ENCODE data around the gene TBC1D10B. TPM values are rescaled to one million over a fixed set of nuclear protein-coding genes. Genes with fewer than 3 reads are reported as not detected.

TBC1D10B gene
- total RNA-seq, 2 experiments from 2014 or later, result 39.7 to 41.3 TPM

DNA sequence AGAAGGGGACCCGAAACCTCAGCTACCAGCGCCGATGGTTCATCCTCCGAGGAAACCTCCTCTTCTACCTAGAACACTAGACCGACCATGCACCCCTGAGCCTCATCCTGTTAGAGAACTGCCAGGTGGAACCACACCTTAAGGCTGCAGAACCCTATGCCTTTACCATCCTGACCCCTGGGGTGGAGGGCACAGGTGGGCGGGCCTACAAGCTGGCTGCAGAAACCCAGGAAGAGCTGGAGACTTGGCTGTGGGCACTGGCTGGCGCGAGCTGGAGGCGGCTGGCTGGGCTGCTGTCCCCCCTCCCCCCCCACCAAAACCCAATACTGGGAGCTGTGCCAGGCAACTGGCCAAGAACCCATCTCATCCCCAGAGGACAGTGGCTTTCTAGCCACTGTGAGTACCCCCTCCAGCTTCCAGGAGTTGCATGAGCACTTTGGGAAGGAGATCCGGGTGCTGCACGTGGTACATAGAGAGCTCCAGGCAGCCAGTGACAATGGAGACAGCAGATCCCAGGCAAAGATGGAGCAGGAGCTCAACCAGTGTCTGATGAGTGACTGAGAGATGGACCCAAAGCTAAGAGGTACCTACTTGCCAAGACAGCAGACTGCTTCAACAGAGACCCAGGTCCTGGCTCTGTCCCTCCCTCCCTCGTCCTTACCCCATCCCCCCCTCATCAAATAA, 13.8 kb downstream of the TBC1D10B start:
- Mint-ChIP-seq H3K36me3 (ENCODE audit: low read depth) (peaks cover 24% of the 10 kb centered on the region), H3K27me3 (no peaks in the 10 kb centered on the region), H3K9me3 (no peaks in the 10 kb centered on the region), H3K4me3 (peak overlapping the region; percentile 97), H3K27ac (peak overlapping the region; percentile 93), H3K4me1 (ENCODE audit: low read depth) (peaks cover 37% of the 10 kb centered on the region)
- ChIA-PET POLR2A (interaction anchor here (1.2 to 9.7 kb wide), 9 partner anchors 8 to 292 kb away, joined by 3 to 73 read pairs (median 4); partner anchors contain the start of genes SEPTIN1, TBC1D10B and ZNF48), CTCF (interaction anchor here (0.8 to 2.2 kb wide), 5 partner anchors 8 to 259 kb away, joined by 3 to 6 read pairs (median 3); partner anchors contain the start of gene TBC1D10B)
- ATAC-seq (no peak), DNase-seq (peak; percentile 31)
- TF ChIP-seq, protein P1, sequence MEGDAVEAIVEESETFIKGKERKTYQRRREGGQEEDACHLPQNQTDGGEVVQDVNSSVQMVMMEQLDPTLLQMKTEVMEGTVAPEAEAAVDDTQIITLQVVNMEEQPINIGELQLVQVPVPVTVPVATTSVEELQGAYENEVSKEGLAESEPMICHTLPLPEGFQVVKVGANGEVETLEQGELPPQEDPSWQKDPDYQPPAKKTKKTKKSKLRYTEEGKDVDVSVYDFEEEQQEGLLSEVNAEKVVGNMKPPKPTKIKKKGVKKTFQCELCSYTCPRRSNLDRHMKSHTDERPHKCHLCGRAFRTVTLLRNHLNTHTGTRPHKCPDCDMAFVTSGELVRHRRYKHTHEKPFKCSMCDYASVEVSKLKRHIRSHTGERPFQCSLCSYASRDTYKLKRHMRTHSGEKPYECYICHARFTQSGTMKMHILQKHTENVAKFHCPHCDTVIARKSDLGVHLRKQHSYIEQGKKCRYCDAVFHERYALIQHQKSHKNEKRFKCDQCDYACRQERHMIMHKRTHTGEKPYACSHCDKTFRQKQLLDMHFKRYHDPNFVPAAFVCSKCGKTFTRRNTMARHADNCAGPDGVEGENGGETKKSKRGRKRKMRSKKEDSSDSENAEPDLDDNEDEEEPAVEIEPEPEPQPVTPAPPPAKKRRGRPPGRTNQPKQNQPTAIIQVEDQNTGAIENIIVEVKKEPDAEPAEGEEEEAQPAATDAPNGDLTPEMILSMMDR (IDR thresholded peaks at IDR 0.05), result no peak
- intact Hi-C loops (cut with micrococcal nuclease), result no loop called here

DNA sequence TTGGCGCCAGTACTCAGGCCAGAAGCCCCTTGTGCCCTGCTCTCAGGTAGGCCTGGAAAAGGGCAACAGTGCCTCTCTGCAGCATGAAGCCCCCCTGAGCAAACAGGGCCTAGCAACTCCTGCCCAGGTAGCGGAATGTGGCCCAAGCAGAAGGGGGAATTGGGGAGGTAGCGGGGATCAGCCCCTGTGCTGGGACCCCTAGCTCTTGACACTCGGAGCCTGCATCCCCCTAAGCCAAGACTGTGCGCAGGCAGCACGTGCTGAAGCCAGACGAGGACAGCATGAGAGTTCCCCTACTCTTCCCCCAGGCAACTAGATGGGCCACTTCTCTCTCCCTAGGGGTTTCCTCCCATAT, 14.4 kb downstream of the TBC1D10B start:
- intact Hi-C loops (cut with micrococcal nuclease), result no loop called here
- H3K4me1 Mint-ChIP-seq (ENCODE audit: low read depth), result peaks cover 43% of the 10 kb centered on the region
- ATAC-seq (peak; percentile 3), DNase-seq (no peak)
- POLR2A ChIA-PET, result interaction anchor here (0.6 to 9.7 kb wide), 10 partner anchors 8 to 339 kb away, joined by 3 to 73 read pairs (median 4); partner anchors contain the start of genes SEPTIN1, TBC1D10B, ZNF48 and ZNF771
- H3K36me3 Mint-ChIP-seq (ENCODE audit: low read depth), result peaks cover 28% of the 10 kb centered on the region
- no peaks in the 10 kb centered on the region for H3K27me3 Mint-ChIP-seq
- H3K4me3 Mint-ChIP-seq, result peak overlapping the region; percentile 97
- TF ChIP-seq, protein P1 (IDR thresholded peaks at IDR 0.05), result no peak
- H3K9me3 Mint-ChIP-seq, result no peaks in the 10 kb centered on the region
- H3K27ac Mint-ChIP-seq, result peak overlapping the region; percentile 93
- CTCF ChIA-PET, result interaction anchor here (0.8 to 2.2 kb wide), 4 partner anchors 9 to 259 kb away, joined by 3 to 6 read pairs (median 4); partner anchors contain the start of gene TBC1D10B

DNA sequence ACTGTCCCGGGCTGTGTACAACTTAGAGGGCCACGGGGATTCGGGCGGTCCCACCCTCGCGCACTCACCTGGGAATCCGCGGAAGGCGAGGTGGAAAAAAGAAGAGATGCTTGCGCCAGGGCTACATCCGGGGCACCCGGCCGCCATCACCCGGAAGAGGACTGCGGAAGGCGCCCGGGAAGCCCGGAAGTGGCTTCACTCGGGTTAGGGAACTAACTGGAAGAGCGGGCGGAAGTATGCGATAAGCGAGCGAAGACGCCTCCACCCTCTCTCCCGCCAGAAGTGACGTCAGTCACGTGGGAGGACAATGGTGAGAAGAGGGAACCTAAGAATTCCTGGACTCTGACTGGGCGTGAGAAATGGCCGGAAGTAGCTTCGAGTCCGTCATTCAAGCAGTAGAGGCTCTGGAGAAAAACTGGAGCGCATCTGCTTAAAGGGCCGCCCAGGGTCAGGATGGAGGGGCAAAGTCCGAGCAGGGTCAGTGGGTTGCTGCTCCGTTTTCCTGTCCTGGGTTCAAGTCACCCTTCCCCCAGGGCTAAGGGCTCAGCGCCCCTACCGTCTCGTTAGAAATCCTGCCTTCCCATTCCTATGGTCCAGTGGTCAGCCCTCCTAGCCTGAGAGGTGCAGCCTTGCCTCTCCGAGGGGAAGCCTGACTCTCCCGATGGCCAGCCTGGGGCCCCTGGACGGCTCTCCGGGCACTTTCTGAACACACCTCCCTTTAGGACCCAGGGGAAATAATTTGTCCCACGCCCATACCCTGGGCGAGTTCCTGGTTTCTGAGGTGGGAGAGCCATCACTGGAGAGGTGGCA, 14.9 kb downstream of the TBC1D10B start, which contains the start of gene CD2BP2:
Gene CD2BP2, minus strand, starts transcription at position 165 of the 810 bp plus-strand sequence. CDS start 627 bp downstream, outside the sequence.
- peaks cover 49% of the 10 kb centered on the region for H3K4me1 Mint-ChIP-seq (ENCODE audit: low read depth)
- H3K36me3 Mint-ChIP-seq (ENCODE audit: low read depth), result peaks cover 31% of the 10 kb centered on the region
- ChIA-PET CTCF (interaction anchor here (0.9 to 2.2 kb wide), 5 partner anchors 9 to 260 kb away, joined by 3 to 8 read pairs (median 5); partner anchors contain the start of genes SEPTIN1 and ZNF771), POLR2A (interaction anchor here (0.6 to 9.7 kb wide), 14 partner anchors 8 to 339 kb away, joined by 3 to 73 read pairs (median 4); partner anchors contain the start of genes SEPTIN1, TBC1D10B and ZNF771)
- peak within 1 kb of the TSS; percentile 93 for H3K27ac Mint-ChIP-seq
- H3K9me3 Mint-ChIP-seq, result no peaks in the 10 kb centered on the region
- ATAC-seq (peak; percentile 82), DNase-seq (peak; percentile 93)
- TF ChIP-seq, protein P1 (IDR thresholded peaks at IDR 0.05), result no peak
- intact Hi-C loops (cut with micrococcal nuclease), result no loop called here
- no peaks in the 10 kb centered on the region for H3K27me3 Mint-ChIP-seq
- H3K4me3 Mint-ChIP-seq, result peak within 1 kb of the TSS; percentile 97

DNA sequence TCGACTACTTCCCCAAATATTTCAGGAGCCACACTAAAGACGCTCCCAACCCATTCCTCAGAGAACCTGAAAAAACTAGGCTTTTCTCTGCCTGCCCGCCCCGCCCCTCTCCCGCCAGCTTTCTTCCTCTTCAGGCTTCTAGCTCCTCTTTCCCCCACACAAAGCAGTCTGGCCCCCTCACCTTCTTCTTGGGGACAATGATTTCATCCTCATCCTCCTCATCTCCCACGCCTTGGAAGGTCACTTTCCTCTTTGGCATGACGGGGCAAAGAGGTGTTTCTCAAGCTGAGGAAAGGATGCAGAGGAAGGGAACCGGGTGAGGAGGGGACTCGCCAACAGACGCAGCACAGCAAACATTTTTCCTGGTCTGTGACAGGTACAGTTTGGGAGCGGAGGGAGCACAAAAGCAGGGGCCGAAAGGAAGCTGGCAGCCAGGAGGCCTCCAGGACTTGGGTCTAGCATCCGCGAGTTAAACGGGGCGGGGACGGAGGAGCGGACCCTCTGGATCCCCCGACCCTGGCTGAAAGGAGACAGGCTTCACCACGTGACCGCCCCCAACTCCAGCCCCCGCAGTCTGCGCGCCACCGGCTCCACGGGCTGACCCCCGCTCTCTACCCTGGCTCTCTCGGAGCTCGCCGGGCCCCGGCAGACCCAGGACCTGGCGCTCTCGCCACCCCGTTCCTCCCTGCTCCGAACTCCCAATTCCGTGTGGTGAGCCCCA, 15.7 kb downstream of the TBC1D10B start:
- ChIA-PET CTCF (interaction anchor here (0.9 to 2.0 kb wide), 5 partner anchors 10 to 55 kb away, joined by 3 to 8 read pairs (median 5); partner anchors contain the start of genes SEPTIN1 and ZNF771), POLR2A (interaction anchor here (0.6 to 9.7 kb wide), 11 partner anchors 8 to 218 kb away, joined by 3 to 73 read pairs (median 5); partner anchors contain the start of genes SEPTIN1, TBC1D10B and ZNF771)
- intact Hi-C loops (cut with micrococcal nuclease), result no loop called here
- Mint-ChIP-seq H3K9me3 (no peaks in the 10 kb centered on the region), H3K4me1 (ENCODE audit: low read depth) (peaks cover 56% of the 10 kb centered on the region), H3K4me3 (peak overlapping the region; percentile 97), H3K27me3 (no peaks in the 10 kb centered on the region), H3K36me3 (ENCODE audit: low read depth) (peaks cover 37% of the 10 kb centered on the region), H3K27ac (peak overlapping the region; percentile 93)
- ATAC-seq, result peak; percentile 38
- TF ChIP-seq, protein P1 (IDR thresholded peaks at IDR 0.05), result no peak
- DNase-seq, result peak; percentile 51

Data from activated CD8-positive, alpha-beta T cell treated with anti-CD3 and anti-CD28 coated beads for 36 hours (primary cell).